WTC11 (cell line): ENCODE data around the gene MAPK8IP1. TPM values are rescaled to one million over a fixed set of nuclear protein-coding genes. Genes with fewer than 3 reads are reported as not detected.

Experiments used
- ATAC-seq: fragments of 200-7000 bp; cut with Tn5 transposase; 2 replicates; pipeline ENCODE4 v1.10.0; 2021; ENCODE audit warnings: mild to moderate bottlenecking, moderate library complexity
- CTCF ChIA-PET: fragments of 300-600 bp; sonication (Branson Sonifier 250); formaldehyde crosslinking; loops from one replicate; lab custom pipeline; 2021; ENCODE audit warnings: antibody characterized with exemption; lab: Charles Lee
- POLR2A ChIA-PET: fragments of 350-600 bp; sonication (Branson Sonifier 250); formaldehyde crosslinking; loops from one replicate; lab custom pipeline; 2021; ENCODE audit warnings: antibody characterized with exemption; lab: Charles Lee
- DNase-seq: peaks from one replicate; pipeline ENCODE4 v3.0.0; 2021; ENCODE audit warnings: low spot score
- H3K27ac Mint-ChIP-seq: 2 replicates; pipeline ENCODE4 v1.8.0; 2021; ENCODE audit warnings: mixed read lengths
- H3K27me3 Mint-ChIP-seq: 2 replicates; pipeline ENCODE4 v1.8.0; 2021; ENCODE audit warnings: low read depth, mild to moderate bottlenecking, moderate library complexity, mixed read lengths
- H3K36me3 Mint-ChIP-seq: 2 replicates; pipeline ENCODE4 v1.8.0; 2021; ENCODE audit warnings: mixed read lengths
- H3K4me1 Mint-ChIP-seq: 2 replicates; pipeline ENCODE4 v1.8.0; 2022; ENCODE audit warnings: mixed read lengths
- H3K4me3 Mint-ChIP-seq: 2 replicates; pipeline ENCODE4 v1.8.0; 2021; ENCODE audit warnings: mild to moderate bottlenecking, moderate library complexity, mixed read lengths
- H3K9me3 Mint-ChIP-seq: 2 replicates; pipeline ENCODE4 v1.8.0; 2021; ENCODE audit warnings: mixed read lengths
- CREB1 ChIP-seq: sonication (generic); formaldehyde crosslinking; IDR thresholded peaks from 2 replicates; pipeline ENCODE4 v1.8.0; 2023; ENCODE audit warnings: mild to moderate bottlenecking, missing genetic modification reagents
- CREM ChIP-seq: sonication (generic); formaldehyde crosslinking; IDR thresholded peaks from 2 replicates; pipeline ENCODE4 v1.8.1; 2022; ENCODE audit warnings: mild to moderate bottlenecking, missing genetic modification reagents, moderate library complexity
- ELF4 ChIP-seq: sonication (generic); formaldehyde crosslinking; IDR thresholded peaks from 2 replicates; pipeline ENCODE4 v1.8.1; 2022; ENCODE audit warnings: low read depth, mild to moderate bottlenecking, moderate library complexity, missing genetic modification reagents
- ETV6 ChIP-seq: sonication (generic); formaldehyde crosslinking; IDR thresholded peaks from 2 replicates; pipeline ENCODE4 v1.8.1; 2022; ENCODE audit warnings: mild to moderate bottlenecking, missing genetic modification reagents
- GABPB1 ChIP-seq: sonication (generic); formaldehyde crosslinking; IDR thresholded peaks from 2 replicates; pipeline ENCODE4 v1.8.1; 2023; ENCODE audit warnings: mild to moderate bottlenecking, missing genetic modification reagents
- NFYB ChIP-seq: sonication (generic); formaldehyde crosslinking; conservative IDR thresholded peaks from 2 replicates; pipeline ENCODE4 v1.8.0; 2022; ENCODE audit warnings: low read depth, missing genetic modification reagents
- NR1H2 ChIP-seq: sonication (generic); formaldehyde crosslinking; IDR thresholded peaks from 2 replicates; pipeline ENCODE4 v1.9.0; 2021; ENCODE audit warnings: mild to moderate bottlenecking, moderate library complexity, missing genetic modification reagents
- NR3C1 ChIP-seq: sonication (generic); formaldehyde crosslinking; conservative IDR thresholded peaks from 2 replicates; pipeline ENCODE4 v1.8.1; 2023; ENCODE audit warnings: low read depth, mild to moderate bottlenecking, missing genetic modification reagents
- RORB ChIP-seq: fragments of 250-450 bp; sonication (Bioruptor Pico); IDR thresholded peaks from 2 replicates; pipeline ENCODE4 v1.9.0; 2021; ENCODE audit warnings: mild to moderate bottlenecking
- SMAD4 ChIP-seq: sonication (generic); formaldehyde crosslinking; IDR thresholded peaks from 2 replicates; pipeline ENCODE4 v1.8.0; 2022; ENCODE audit warnings: mild to moderate bottlenecking, missing genetic modification reagents
- TCF7 ChIP-seq: sonication (generic); formaldehyde crosslinking; IDR thresholded peaks from 2 replicates; pipeline ENCODE4 v1.8.0; 2022; ENCODE audit warnings: mild to moderate bottlenecking, low read depth, missing genetic modification reagents, moderate library complexity
- ZNF121 ChIP-seq: sonication (generic); formaldehyde crosslinking; IDR thresholded peaks from 2 replicates; pipeline ENCODE4 v1.8.0; 2023; ENCODE audit warnings: missing genetic modification reagents
- total RNA-seq: library from RNA; stranded (reverse); gene quantifications from 3 replicates; pipeline ENCODE4 v1.2.3, GENCODE V29; 2021
- TF ChIP-seq, protein P1 (sequence below): sonication (generic); formaldehyde crosslinking; IDR thresholded peaks from 2 replicates; pipeline ENCODE4 v1.8.0; 2022; ENCODE audit warnings: missing genetic modification reagents
- TF ChIP-seq, protein P2 (sequence below): sonication (generic); formaldehyde crosslinking; conservative IDR thresholded peaks from 2 replicates; pipeline ENCODE4 v1.8.1; 2022; ENCODE audit warnings: mild to moderate bottlenecking, missing genetic modification reagents
- TF ChIP-seq, protein P3 (sequence below): sonication (generic); formaldehyde crosslinking; IDR thresholded peaks from 2 replicates; pipeline ENCODE4 v1.8.1; 2023; ENCODE audit warnings: mild to moderate bottlenecking, missing genetic modification reagents, moderate library complexity
- TF ChIP-seq, protein P4 (sequence below): sonication (generic); formaldehyde crosslinking; IDR thresholded peaks from 2 replicates; pipeline ENCODE4 v1.8.1; 2022; ENCODE audit warnings: mild to moderate bottlenecking, missing genetic modification reagents, moderate library complexity, borderline replicate concordance
- TF ChIP-seq, protein P5 (sequence below): sonication (generic); formaldehyde crosslinking; IDR thresholded peaks from 2 replicates; pipeline ENCODE4 v1.8.0; 2022; ENCODE audit warnings: mild to moderate bottlenecking, missing genetic modification reagents
- TF ChIP-seq, protein P6 (sequence below): sonication (generic); formaldehyde crosslinking; IDR thresholded peaks from 2 replicates; pipeline ENCODE4 v1.8.1; 2022; ENCODE audit warnings: low read depth, mild to moderate bottlenecking, moderate library complexity, missing genetic modification reagents, borderline replicate concordance
- TF ChIP-seq, protein P7 (sequence below): sonication (generic); formaldehyde crosslinking; IDR thresholded peaks from 2 replicates; pipeline ENCODE4 v1.8.0; 2022; ENCODE audit warnings: mild to moderate bottlenecking, missing genetic modification reagents
- TF ChIP-seq, protein P8 (sequence below): sonication (generic); formaldehyde crosslinking; IDR thresholded peaks from 2 replicates; pipeline ENCODE4 v1.8.1; 2022; ENCODE audit warnings: mild to moderate bottlenecking, moderate library complexity, missing genetic modification reagents
- TF ChIP-seq, protein P9 (sequence below): sonication (generic); formaldehyde crosslinking; IDR thresholded peaks from 2 replicates; pipeline ENCODE4 v1.8.1; 2023; ENCODE audit warnings: mild to moderate bottlenecking, missing genetic modification reagents

MAPK8IP1 gene
- total RNA-seq, 1 experiment from 2014 or later = 34.1 TPM

DNA sequence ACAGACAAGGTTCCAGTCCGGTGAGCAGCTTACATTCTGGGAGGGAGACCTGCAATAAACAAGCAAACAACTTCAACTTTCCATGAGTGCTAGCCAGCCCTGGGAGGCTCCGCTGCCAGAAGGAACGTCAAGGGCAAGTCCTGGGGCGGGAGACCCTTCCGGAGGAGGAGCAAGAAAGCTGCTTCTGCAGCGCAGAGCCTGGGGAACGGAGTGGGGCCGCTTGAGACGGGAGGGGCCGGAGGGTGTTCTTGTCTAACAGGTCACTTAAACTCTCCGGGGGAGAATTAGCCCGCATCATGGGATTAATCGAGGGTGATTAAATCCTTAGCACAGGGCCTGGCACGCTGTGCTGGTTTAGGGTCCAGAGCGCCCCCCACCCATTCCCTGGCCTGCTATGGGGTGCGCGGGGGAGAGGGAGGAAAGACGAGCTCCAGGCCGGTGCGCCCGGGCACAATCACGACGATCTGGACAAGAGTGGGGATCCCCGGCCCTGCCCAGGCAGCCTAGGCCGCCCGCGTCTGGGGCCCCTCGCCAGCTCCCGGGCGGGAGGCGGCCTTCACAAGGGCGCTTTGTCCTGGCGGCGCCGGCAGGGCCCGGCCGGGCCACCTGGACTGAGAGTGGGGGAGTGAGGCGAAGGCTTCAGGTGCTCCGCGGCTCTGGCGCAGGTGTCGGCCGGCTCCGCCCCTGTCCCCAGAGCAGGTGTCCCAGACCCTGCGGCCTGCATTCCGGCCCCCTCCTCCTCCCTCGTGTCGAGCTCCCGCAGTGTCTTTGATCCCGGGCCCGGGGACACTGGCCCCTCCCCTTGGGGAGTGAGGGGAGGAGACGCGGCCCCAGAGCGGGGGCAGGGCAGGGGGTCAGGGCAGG lies 36.3 kb downstream of the MAPK8IP1 start:
- DNase-seq = peak; percentile 96
- ChIA-PET CTCF (interaction anchor here (0.8 to 4.0 kb wide), 13 partner anchors 24 to 470 kb away, joined by 3 to 33 read pairs (median 4); no protein-coding TSS in a partner anchor), POLR2A (interaction anchor here (0.5 to 1.8 kb wide), 21 partner anchors 9 to 373 kb away, joined by 3 to 12 read pairs (median 5); partner anchors contain the start of gene CRY2)
- peaks cover 11% of the 10 kb centered on the region for H3K36me3 Mint-ChIP-seq
- no peaks in the 10 kb centered on the region for H3K9me3 Mint-ChIP-seq
- peaks cover 2% of the 10 kb centered on the region; the same call in 1 of the 2 replicates for H3K27me3 Mint-ChIP-seq
- ATAC-seq = peak; percentile 53
- H3K4me3 Mint-ChIP-seq = peak overlapping the region; percentile 72
- H3K4me1 Mint-ChIP-seq = peaks cover 39% of the 10 kb centered on the region
- peak overlapping the region; percentile 99 for H3K27ac Mint-ChIP-seq
- TF ChIP-seq, protein P1, sequence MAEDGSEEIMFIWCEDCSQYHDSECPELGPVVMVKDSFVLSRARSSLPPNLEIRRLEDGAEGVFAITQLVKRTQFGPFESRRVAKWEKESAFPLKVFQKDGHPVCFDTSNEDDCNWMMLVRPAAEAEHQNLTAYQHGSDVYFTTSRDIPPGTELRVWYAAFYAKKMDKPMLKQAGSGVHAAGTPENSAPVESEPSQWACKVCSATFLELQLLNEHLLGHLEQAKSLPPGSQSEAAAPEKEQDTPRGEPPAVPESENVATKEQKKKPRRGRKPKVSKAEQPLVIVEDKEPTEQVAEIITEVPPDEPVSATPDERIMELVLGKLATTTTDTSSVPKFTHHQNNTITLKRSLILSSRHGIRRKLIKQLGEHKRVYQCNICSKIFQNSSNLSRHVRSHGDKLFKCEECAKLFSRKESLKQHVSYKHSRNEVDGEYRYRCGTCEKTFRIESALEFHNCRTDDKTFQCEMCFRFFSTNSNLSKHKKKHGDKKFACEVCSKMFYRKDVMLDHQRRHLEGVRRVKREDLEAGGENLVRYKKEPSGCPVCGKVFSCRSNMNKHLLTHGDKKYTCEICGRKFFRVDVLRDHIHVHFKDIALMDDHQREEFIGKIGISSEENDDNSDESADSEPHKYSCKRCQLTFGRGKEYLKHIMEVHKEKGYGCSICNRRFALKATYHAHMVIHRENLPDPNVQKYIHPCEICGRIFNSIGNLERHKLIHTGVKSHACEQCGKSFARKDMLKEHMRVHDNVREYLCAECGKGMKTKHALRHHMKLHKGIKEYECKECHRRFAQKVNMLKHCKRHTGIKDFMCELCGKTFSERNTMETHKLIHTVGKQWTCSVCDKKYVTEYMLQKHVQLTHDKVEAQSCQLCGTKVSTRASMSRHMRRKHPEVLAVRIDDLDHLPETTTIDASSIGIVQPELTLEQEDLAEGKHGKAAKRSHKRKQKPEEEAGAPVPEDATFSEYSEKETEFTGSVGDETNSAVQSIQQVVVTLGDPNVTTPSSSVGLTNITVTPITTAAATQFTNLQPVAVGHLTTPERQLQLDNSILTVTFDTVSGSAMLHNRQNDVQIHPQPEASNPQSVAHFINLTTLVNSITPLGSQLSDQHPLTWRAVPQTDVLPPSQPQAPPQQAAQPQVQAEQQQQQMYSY (CRISPR knock-in tag) = no peak
- TF ChIP-seq, protein P2, sequence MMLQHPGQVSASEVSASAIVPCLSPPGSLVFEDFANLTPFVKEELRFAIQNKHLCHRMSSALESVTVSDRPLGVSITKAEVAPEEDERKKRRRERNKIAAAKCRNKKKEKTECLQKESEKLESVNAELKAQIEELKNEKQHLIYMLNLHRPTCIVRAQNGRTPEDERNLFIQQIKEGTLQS (CRISPR knock-in tag) = no peak
- TF ChIP-seq CREB1 (CRISPR knock-in tag) = no peak
- TF ChIP-seq, protein P3, sequence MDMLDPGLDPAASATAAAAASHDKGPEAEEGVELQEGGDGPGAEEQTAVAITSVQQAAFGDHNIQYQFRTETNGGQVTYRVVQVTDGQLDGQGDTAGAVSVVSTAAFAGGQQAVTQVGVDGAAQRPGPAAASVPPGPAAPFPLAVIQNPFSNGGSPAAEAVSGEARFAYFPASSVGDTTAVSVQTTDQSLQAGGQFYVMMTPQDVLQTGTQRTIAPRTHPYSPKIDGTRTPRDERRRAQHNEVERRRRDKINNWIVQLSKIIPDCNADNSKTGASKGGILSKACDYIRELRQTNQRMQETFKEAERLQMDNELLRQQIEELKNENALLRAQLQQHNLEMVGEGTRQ = peak; percentile 55
- no peak for TF ChIP-seq NFYB (CRISPR knock-in tag)
- TF ChIP-seq, protein P4, sequence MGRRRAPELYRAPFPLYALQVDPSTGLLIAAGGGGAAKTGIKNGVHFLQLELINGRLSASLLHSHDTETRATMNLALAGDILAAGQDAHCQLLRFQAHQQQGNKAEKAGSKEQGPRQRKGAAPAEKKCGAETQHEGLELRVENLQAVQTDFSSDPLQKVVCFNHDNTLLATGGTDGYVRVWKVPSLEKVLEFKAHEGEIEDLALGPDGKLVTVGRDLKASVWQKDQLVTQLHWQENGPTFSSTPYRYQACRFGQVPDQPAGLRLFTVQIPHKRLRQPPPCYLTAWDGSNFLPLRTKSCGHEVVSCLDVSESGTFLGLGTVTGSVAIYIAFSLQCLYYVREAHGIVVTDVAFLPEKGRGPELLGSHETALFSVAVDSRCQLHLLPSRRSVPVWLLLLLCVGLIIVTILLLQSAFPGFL (CRISPR knock-in tag) = no peak
- TF ChIP-seq NR1H2 (CRISPR knock-in tag) = no peak
- no peak for TF ChIP-seq RORB
- TF ChIP-seq, protein P5, sequence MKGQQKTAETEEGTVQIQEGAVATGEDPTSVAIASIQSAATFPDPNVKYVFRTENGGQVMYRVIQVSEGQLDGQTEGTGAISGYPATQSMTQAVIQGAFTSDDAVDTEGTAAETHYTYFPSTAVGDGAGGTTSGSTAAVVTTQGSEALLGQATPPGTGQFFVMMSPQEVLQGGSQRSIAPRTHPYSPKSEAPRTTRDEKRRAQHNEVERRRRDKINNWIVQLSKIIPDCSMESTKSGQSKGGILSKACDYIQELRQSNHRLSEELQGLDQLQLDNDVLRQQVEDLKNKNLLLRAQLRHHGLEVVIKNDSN (CRISPR knock-in tag) = peak; percentile 55; the same call in 1 of the 2 replicates
- no peak for TF ChIP-seq ELF4
- TF ChIP-seq, protein P6, sequence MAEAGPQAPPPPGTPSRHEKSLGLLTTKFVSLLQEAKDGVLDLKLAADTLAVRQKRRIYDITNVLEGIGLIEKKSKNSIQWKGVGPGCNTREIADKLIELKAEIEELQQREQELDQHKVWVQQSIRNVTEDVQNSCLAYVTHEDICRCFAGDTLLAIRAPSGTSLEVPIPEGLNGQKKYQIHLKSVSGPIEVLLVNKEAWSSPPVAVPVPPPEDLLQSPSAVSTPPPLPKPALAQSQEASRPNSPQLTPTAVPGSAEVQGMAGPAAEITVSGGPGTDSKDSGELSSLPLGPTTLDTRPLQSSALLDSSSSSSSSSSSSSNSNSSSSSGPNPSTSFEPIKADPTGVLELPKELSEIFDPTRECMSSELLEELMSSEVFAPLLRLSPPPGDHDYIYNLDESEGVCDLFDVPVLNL (CRISPR knock-in tag) = no peak
- TF ChIP-seq, protein P7, sequence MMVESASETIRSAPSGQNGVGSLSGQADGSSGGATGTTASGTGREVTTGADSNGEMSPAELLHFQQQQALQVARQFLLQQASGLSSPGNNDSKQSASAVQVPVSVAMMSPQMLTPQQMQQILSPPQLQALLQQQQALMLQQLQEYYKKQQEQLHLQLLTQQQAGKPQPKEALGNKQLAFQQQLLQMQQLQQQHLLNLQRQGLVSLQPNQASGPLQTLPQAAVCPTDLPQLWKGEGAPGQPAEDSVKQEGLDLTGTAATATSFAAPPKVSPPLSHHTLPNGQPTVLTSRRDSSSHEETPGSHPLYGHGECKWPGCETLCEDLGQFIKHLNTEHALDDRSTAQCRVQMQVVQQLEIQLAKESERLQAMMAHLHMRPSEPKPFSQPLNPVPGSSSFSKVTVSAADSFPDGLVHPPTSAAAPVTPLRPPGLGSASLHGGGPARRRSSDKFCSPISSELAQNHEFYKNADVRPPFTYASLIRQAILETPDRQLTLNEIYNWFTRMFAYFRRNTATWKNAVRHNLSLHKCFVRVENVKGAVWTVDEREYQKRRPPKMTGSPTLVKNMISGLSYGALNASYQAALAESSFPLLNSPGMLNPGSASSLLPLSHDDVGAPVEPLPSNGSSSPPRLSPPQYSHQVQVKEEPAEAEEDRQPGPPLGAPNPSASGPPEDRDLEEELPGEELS (CRISPR knock-in tag) = peak; percentile 60
- peak; percentile 45; the same call in 1 of the 2 replicates for TF ChIP-seq GABPB1
- peak; percentile 80 for TF ChIP-seq ZNF121 (CRISPR knock-in tag)
- TF ChIP-seq ETV6 (CRISPR knock-in tag) = 0 out of 2 replicates have a peak, but pooled peaks have one; percentile 10
- TF ChIP-seq, protein P8, sequence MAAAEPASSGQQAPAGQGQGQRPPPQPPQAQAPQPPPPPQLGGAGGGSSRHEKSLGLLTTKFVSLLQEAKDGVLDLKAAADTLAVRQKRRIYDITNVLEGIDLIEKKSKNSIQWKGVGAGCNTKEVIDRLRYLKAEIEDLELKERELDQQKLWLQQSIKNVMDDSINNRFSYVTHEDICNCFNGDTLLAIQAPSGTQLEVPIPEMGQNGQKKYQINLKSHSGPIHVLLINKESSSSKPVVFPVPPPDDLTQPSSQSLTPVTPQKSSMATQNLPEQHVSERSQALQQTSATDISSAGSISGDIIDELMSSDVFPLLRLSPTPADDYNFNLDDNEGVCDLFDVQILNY = no peak
- TF ChIP-seq NR3C1 (CRISPR knock-in tag) = no peak
- TF ChIP-seq TCF7 = no peak
- TF ChIP-seq, protein P9, sequence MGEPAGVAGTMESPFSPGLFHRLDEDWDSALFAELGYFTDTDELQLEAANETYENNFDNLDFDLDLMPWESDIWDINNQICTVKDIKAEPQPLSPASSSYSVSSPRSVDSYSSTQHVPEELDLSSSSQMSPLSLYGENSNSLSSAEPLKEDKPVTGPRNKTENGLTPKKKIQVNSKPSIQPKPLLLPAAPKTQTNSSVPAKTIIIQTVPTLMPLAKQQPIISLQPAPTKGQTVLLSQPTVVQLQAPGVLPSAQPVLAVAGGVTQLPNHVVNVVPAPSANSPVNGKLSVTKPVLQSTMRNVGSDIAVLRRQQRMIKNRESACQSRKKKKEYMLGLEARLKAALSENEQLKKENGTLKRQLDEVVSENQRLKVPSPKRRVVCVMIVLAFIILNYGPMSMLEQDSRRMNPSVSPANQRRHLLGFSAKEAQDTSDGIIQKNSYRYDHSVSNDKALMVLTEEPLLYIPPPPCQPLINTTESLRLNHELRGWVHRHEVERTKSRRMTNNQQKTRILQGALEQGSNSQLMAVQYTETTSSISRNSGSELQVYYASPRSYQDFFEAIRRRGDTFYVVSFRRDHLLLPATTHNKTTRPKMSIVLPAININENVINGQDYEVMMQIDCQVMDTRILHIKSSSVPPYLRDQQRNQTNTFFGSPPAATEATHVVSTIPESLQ = no peak
- TF ChIP-seq SMAD4 (CRISPR knock-in tag) = no peak
- no peak; the same call in 1 of the 2 replicates for TF ChIP-seq CREM (CRISPR knock-in tag)
